Esophagus squamous epithelium (tissue), 5 donors: ENCODE results near the gene TBC1D1. TPM values are rescaled to one million over a fixed set of nuclear protein-coding genes. Genes with fewer than 3 reads are reported as not detected.

Experiments used
- DNase-seq: peaks from one replicate; lab custom pipeline; 2025; lab: John Stamatoyannopoulos, UW
- H3K27ac ChIP-seq, 4 donors: fragments of 200-600 bp; sonication (generic); one replicate each; pipeline ENCODE4 v1.5.1; 2016 to 2019; ENCODE audit warnings: mild to moderate bottlenecking in 1 of 4
- H3K27me3 ChIP-seq, 4 donors: fragments of 200-600 bp; sonication (generic); 1 replicate in 3 of 4; 2 replicates in 1 of 4; pipeline versions ENCODE4 v1.5.1 to v1.6.0; 2017 to 2021; ENCODE audit warnings: antibody characterized with exemption in 1 of 4
- H3K36me3 ChIP-seq, 3 donors: fragments of 200-600 bp; sonication (generic); one replicate each; pipeline ENCODE4 v1.5.1; 2016 to 2019
- H3K4me1 ChIP-seq, 3 donors: fragments of 200-600 bp; sonication (generic); one replicate each; pipeline ENCODE4 v1.5.1; 2017 to 2019
- H3K4me3 ChIP-seq, 4 donors: fragments of 200-600 bp; sonication (generic); 1 replicate in 3 of 4; 2 replicates in 1 of 4; pipeline ENCODE4 v1.5.1; 2016 to 2019; ENCODE audit warnings: mild to moderate bottlenecking in 2 of 4, moderate library complexity in 1 of 4
- H3K9me3 ChIP-seq, 3 donors: fragments of 200-600 bp; sonication (generic); one replicate each; pipeline ENCODE4 v1.5.1; 2016 to 2019
- CTCF ChIP-seq, 6 experiments: fragments of 450-650 bp in 4 of 6; fragments of 200-600 bp in 2 of 6; sonication (generic) in 2 of 6; IDR thresholded peaks; one replicate each; pipeline ENCODE4 v1.5.1; 2016 to 2019; ENCODE audit warnings: antibody characterized with exemption in 6 of 6, mild to moderate bottlenecking in 4 of 6, moderate library complexity in 4 of 6
- POLR2A ChIP-seq, 4 donors: fragments of 450-650 bp; IDR thresholded peaks; one replicate each; pipeline ENCODE4 v1.6.1; 2017; ENCODE audit warnings: antibody characterized with exemption in 4 of 4, mild to moderate bottlenecking in 4 of 4, moderate library complexity in 3 of 4
- WGBS, 2 donors: methylation state at CpG; one replicate each; pipeline ENCODE4 v1.1.5; 2018; 5-methylcytosine and 5-hydroxymethylcytosine counted together
- intact Hi-C: fragments of 100-400 bp; cut with DNase I; formaldehyde crosslinking; loops from one replicate; pipeline ENCODE4 v1.15.0; 2022
- total RNA-seq, 4 donors: library from RNA; depleted of rRNA; stranded (reverse); fragments of >200 nt; gene quantifications; one replicate each; pipeline ENCODE4 v1.1.0, GENCODE V29; 2016
- donor health status: DM: yes; HTN: yes; CAD: no.

The TBC1D1 gene
- total RNA-seq, 4 donors from 2014 or later = 6.9 to 44.6 (median 25.6) TPM

- intact Hi-C loops = no loop called here
- no peaks in the 10 kb centered on the region for H3K9me3 ChIP-seq
- TF ChIP-seq POLR2A (IDR thresholded peaks at IDR 0.05) (no peak), CTCF (IDR thresholded peaks at IDR 0.05) (no peak)
- no peak overlapping the region for H3K27ac ChIP-seq
- no peaks in the 10 kb centered on the region for H3K27me3 ChIP-seq
- no peaks in the 10 kb centered on the region for H3K36me3 ChIP-seq
- peaks cover 0 to 28% (median 3%) of the 10 kb centered on the region in 3 donors for H3K4me1 ChIP-seq
- WGBS, 2 donors = 95 to 100% methylated on average over 1 of the region's 1 CpG
- no peak overlapping the region for H3K4me3 ChIP-seq
- DNase-seq = no peak
These were observed 93.1 kb downstream of the TBC1D1 start for GRCh38 chr4:37983951-37984350.

- no peaks in the 10 kb centered on the region for H3K27me3 ChIP-seq
- no peaks in the 10 kb centered on the region for H3K36me3 ChIP-seq
- H3K4me1 ChIP-seq = peaks cover 0 to 44% (median 8%) of the 10 kb centered on the region in 3 donors
- H3K27ac ChIP-seq = no peak overlapping the region
- no peak for DNase-seq
- no peak for TF ChIP-seq POLR2A (IDR thresholded peaks at IDR 0.05)
- TF ChIP-seq CTCF (IDR thresholded peaks at IDR 0.05) = no peak
- WGBS, 2 donors = 62 to 83% methylated on average over 3 of the region's 3 CpGs
- intact Hi-C loops = no loop called here
- no peaks in the 10 kb centered on the region for H3K9me3 ChIP-seq
- no peak overlapping the region for H3K4me3 ChIP-seq
These were observed 94.9 kb downstream of the TBC1D1 start for GRCh38 chr4:37985730-37986275.

- Histone ChIP-seq H3K9me3 (no peaks in the 10 kb centered on the region), H3K27me3 (no peaks in the 10 kb centered on the region), H3K4me3 (no peak overlapping the region), H3K27ac (no peak overlapping the region), H3K36me3 (no peaks in the 10 kb centered on the region), H3K4me1 (peaks cover 0 to 35% (median 10%) of the 10 kb centered on the region in 3 donors)
- no peak for DNase-seq
- intact Hi-C loops = no loop called here
- WGBS, 2 donors = 66 to 75% methylated on average over 5 of the region's 5 CpGs
- TF ChIP-seq POLR2A (IDR thresholded peaks at IDR 0.05) (no peak), CTCF (IDR thresholded peaks at IDR 0.05) (no peak)
These were observed 97.8 kb downstream of the TBC1D1 start for GRCh38 chr4:37988670-37989069.

GRCh38 chr4:37989398-37990260 lies 98.7 kb downstream of the TBC1D1 start:
- Histone ChIP-seq H3K36me3 (no peaks in the 10 kb centered on the region), H3K4me3 (no peak overlapping the region), H3K9me3 (no peaks in the 10 kb centered on the region), H3K27ac (peak overlapping the region in 3 of 4 donors; percentile 65 to 75 (median 71)), H3K27me3 (no peaks in the 10 kb centered on the region), H3K4me1 (peaks cover 0 to 43% (median 13%) of the 10 kb centered on the region in 3 donors)
- no peak for TF ChIP-seq POLR2A (IDR thresholded peaks at IDR 0.05)
- no peak for TF ChIP-seq CTCF (IDR thresholded peaks at IDR 0.05)
- 66 to 75% methylated on average over 8 of the region's 8 CpGs for WGBS, 2 donors
- no peak for DNase-seq
- intact Hi-C loops = no loop called here

- H3K4me1 ChIP-seq = peaks cover 2 to 54% (median 23%) of the 10 kb centered on the region in 3 donors
- no peak overlapping the region for H3K4me3 ChIP-seq
- intact Hi-C loops = no loop called here
- 81 to 83% methylated on average over 4 of the region's 5 CpGs for WGBS, 2 donors
- DNase-seq = no peak
- H3K9me3 ChIP-seq = no peaks in the 10 kb centered on the region
- H3K27me3 ChIP-seq = no peaks in the 10 kb centered on the region
- peak overlapping the region in 3 of 4 donors; percentile 65 to 67 (median 67) for H3K27ac ChIP-seq
- no peaks in the 10 kb centered on the region for H3K36me3 ChIP-seq
- TF ChIP-seq CTCF (IDR thresholded peaks at IDR 0.05) = no peak
- no peak for TF ChIP-seq POLR2A (IDR thresholded peaks at IDR 0.05)
These were observed 99.9 kb downstream of the TBC1D1 start for GRCh38 chr4:37990731-37991245.
